GM18505 (cell line): Measurements from ENCODE around the gene ITPR2.
"Not testable (repeated sequence)": the region's sequence is repeated elsewhere in the genome, so short reads cannot be mapped to it uniquely, and the experiment has no call there.

Experiments
- ATAC-seq: cut with Tn5 transposase; IDR thresholded peaks from one replicate; pipeline ENCODE4 v1.9.1; 2021; ENCODE audit not compliant: unreplicated experiment
- POLR2A ChIP-seq: IDR thresholded peaks from 4 replicates; pipeline ENCODE4 v1.6.1; 2011; ENCODE audit warnings: borderline replicate concordance; ENCODE audit not compliant: insufficient read depth, insufficient read length; ENCODE audit errors: extremely low read depth

Gene ITPR2

DNA sequence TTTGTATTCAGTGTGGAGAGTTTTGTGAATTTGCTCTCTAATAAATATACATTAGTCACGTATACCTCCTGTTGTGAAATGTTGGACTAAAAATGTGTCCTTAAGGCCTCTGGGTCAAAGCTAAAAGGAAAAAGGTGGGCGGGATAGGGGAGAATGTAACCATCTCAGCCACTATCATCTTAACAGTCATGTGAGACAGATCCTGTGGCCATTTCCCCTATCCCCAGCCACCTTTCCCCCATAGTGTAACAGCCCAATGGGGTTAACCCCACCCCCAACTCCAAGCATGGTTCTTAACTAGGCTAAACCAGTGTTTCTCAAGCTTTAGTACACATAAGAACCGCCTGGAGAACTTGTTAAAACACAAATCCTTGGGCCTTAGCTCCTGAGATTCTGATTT lies 6.5 kb upstream of the ITPR2 start:
- ATAC-seq, result no peak
- no peak for TF ChIP-seq POLR2A

DNA sequence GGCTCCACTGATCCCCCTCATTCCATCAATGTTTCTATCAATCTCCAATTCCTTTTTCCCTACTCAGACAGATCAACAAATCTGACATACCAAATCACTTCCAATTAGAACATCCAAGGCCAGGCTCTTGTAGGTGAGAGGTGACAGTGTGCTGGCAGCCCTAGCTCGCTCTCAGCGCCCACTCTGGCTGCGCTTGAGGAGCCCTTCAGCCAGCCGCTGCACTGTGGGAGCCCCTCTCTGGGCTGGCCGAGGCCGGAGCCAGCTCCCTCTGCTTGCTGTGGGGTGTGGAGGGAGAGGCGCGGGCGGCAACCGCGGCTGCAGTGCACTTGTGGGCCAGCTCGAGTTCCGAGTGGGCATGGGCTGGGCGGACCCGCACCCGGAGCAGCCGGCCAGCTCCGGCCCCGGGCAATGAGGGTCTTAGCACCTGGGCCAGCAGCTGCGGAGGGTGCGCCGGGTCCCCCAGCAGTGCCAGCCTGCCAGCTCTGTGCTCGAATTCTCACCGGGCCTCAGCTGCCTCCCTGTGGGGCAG lies 6.0 kb upstream of the ITPR2 start:
- ATAC-seq, result no peak
- no peak for TF ChIP-seq POLR2A

GRCh38 chr12:26836201-26836600 lies 3.2 kb upstream of the ITPR2 start:
- no peak for TF ChIP-seq POLR2A
- ATAC-seq, result no peak

DNA sequence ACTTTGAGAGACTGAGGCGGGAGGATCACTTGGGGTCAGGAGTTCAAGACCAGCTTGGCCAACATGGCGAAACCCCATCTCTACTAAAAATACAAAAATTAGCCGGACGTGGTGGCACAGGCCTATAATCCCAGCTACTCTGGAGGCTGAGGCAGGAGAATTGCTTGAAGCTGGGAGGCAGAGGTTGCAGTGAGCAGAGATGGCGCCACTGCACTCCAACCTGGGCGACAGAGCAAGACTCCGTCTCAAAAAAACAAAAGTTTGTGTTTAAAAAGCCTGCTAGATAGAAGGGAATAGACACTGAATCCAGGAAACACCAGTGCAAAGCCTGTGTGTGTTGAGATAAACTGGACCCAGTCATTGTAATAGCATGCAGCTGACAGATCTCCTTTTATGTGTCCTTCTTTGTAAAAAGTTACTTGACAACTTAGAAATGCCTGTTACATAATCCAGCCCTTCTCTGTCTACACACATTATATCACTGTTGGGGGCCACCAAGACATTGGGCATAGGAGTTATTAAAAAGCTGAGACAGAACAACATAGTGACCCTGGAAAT lies 1.6 kb upstream of the ITPR2 start:
- not testable (repeated sequence) for ATAC-seq

- no peak for TF ChIP-seq POLR2A
- no peak for ATAC-seq
Measured at GRCh38 chr12:26833743-26834490, 923 bp upstream of the ITPR2 start.

DNA sequence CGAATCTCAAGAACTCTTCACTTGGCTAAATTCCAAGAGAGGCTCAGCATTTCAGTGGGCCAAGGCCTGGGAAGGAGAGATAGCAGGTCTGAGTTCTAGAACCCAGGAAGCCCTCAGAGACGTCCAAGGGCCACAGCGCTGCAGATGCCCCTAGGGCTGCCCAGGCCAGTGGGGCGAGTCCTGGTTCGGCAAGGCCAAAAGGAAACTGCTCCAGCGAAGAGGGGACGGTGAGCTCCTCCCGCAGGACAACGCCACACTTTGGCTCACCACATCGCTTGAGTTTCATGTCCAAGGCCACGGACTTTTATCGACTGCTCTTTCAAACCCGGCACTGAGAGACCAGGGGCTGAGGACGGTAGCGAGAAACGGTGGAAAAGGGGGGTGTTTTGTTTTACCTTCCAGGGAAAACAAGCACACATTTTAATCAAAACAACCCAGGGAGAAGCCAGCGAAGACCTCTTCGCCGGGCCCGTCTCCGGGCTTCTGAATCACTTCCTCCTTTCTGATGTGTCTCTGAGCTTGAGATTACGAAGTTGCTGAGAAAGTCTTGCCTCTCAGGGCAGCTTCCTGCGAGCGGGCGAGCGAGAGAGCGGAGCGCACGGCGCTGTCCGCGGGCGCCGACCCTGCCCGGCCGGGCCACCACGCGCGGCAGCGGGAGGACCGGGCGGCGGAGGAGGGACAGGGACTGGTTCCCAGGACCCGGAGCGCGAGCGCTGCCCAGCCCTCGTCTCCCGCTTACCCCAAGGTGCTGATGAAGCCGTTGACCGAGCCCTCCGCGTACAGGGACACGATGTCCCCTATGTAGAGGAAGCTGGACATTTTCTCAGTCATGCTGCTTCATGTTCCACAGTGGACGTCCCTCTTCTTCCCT lies 808 bp downstream of the ITPR2 start:
- peak; percentile 50 for ATAC-seq
- TF ChIP-seq POLR2A, result peak; percentile 83

GRCh38 chr12:26830783-26831551 lies 2.0 kb downstream of the ITPR2 start:
- ATAC-seq, result no peak
- TF ChIP-seq POLR2A, result no peak

GRCh38 chr12:26830363-26830762 lies 2.6 kb downstream of the ITPR2 start:
- TF ChIP-seq POLR2A, result no peak

GRCh38 chr12:26828280-26829073 lies 4.5 kb downstream of the ITPR2 start:
- no peak for ATAC-seq
- no peak for TF ChIP-seq POLR2A

More at GRCh38 chr12:26830363-26830762, 2.6 kb downstream of the ITPR2 start:
- no peak for ATAC-seq

GRCh38 chr12:26826437-26826836 lies 6.6 kb downstream of the ITPR2 start:
- TF ChIP-seq POLR2A, result no peak
- ATAC-seq, result no peak

GRCh38 chr12:26825459-26826016 lies 7.5 kb downstream of the ITPR2 start:
- no peak for ATAC-seq
- no peak for TF ChIP-seq POLR2A

GRCh38 chr12:26823390-26823789 lies 9.6 kb downstream of the ITPR2 start:
- no peak for ATAC-seq
- TF ChIP-seq POLR2A, result no peak

GRCh38 chr12:26822026-26822425 lies 11.0 kb downstream of the ITPR2 start:
- no peak for ATAC-seq
- TF ChIP-seq POLR2A, result no peak
